Hematopoietic multipotent progenitor cell treated with erythropoietin and hydrocortisone succinate and interleukin-3 and kit ligand, for 15 days (in vitro differentiated cells): ENCODE results near the gene ERBIN.
"Not testable (repeated sequence)": the region's sequence is repeated elsewhere in the genome, so short reads cannot be mapped to it uniquely, and the experiment has no call there.

Source experiments
- DNase-seq: peaks from one replicate; pipeline ENCODE4 v3.0.0-alpha.2; 2015; ENCODE audit warnings: low spot score

The ERBIN gene, protein sequence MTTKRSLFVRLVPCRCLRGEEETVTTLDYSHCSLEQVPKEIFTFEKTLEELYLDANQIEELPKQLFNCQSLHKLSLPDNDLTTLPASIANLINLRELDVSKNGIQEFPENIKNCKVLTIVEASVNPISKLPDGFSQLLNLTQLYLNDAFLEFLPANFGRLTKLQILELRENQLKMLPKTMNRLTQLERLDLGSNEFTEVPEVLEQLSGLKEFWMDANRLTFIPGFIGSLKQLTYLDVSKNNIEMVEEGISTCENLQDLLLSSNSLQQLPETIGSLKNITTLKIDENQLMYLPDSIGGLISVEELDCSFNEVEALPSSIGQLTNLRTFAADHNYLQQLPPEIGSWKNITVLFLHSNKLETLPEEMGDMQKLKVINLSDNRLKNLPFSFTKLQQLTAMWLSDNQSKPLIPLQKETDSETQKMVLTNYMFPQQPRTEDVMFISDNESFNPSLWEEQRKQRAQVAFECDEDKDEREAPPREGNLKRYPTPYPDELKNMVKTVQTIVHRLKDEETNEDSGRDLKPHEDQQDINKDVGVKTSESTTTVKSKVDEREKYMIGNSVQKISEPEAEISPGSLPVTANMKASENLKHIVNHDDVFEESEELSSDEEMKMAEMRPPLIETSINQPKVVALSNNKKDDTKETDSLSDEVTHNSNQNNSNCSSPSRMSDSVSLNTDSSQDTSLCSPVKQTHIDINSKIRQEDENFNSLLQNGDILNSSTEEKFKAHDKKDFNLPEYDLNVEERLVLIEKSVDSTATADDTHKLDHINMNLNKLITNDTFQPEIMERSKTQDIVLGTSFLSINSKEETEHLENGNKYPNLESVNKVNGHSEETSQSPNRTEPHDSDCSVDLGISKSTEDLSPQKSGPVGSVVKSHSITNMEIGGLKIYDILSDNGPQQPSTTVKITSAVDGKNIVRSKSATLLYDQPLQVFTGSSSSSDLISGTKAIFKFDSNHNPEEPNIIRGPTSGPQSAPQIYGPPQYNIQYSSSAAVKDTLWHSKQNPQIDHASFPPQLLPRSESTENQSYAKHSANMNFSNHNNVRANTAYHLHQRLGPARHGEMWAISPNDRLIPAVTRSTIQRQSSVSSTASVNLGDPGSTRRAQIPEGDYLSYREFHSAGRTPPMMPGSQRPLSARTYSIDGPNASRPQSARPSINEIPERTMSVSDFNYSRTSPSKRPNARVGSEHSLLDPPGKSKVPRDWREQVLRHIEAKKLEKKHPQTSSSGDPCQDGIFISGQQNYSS (N-terminal part only)

DNA sequence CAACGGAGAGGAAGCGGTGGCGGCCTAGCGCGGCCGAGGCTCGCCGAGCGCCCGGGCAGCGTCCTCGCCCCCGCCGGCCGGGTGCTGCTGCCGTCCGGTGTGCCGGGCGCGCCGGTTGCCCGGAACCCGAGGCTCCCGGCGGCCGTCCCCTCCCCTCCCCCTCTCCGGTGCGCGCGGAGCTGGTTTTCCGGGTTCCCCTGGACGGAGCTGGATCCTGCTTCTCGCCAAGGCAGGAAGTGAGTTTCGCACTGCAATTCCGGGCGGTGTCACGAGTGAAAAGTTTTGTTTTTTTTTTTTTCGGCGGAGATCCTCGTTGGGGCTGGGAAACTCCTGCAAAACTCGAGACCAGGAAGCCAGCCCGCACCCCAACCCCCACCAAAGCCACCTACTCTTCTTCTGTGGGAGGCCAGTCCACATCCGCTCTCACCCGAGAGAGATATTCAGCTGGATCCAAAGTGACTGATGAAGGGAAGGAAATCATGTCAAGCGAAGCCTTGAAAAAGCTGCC is at the start of gene ERBIN:
Gene ERBIN (plus strand): TSS at position 300 of the 508 bp plus-strand sequence. CDS start 66,144 bp downstream, outside the sequence.
- peak; percentile 56 for DNase-seq

DNA sequence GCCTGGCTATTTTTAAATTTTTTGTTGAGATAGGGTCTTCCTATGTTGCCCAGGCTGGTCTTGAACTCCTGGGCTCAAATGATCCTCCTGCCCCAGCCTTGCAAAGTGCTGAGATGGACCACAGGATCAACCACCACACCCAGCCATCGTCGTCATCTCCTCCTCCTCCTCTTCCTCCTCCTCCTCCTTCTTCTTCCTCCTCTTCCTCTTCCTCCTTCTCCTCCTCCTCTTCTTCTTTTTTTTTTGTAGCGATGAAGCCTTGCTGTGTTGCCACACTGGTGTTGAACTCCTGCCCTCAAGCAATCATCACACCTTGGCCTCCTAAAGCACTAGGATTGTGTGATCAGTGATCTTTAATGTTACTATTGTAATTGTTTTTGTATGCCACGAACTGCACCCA is 49.4 kb upstream of the ERBIN start:
- DNase-seq, result no peak

DNA sequence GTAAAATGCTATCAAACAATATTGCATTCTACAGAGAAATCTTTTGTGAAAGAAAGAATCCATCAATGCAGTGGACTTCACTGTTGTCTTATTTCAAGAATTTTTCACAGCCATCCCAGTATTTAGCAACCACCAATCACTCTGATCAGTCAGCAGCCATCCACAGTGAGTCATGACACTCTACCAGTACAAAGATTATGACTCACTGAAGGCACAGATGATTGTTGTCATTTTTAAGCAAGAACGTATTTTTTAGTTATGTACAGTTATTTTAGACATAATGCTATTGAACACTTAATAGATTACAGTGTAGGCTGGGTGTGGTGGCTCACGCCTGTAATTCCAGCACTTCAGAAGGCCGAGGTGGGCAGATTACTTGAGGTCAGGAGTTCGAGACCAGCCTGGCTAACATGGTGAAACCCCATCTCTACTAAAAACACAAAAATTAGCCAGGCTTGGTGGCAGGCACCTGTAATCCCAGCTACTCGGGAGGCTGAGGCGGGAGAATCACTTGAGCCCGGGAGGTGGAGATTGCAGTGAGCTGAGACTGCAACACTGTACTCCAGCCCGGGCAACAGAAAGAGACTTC is 46.6 kb upstream of the ERBIN start:
- not testable (repeated sequence) for DNase-seq

DNA sequence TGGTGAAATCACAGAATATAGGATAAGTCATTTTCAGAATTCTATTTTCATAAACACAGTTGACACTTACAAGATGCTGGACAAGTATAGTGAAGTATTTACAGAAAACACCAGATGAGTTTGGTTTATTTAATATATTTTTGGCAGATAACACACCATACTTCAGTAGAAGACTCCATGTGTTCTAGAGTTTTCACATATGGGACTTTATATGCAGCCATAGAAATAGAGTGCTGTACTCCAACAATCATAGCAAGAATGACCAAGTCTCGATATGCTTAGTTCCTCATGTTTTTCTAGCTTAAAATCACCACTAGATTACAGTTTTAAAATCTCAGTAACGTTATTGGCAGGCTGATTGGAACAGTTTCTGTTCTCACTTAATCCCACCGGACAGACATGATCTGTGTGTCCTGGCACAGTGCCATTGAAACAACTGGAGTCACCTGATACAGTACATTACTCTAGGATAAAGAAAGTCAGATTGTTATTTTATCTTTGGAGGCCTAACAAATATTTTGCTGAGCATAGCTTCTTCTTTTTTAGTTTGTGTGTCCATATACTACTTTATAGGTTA is 45.8 kb upstream of the ERBIN start:
- DNase-seq, result no peak

DNA sequence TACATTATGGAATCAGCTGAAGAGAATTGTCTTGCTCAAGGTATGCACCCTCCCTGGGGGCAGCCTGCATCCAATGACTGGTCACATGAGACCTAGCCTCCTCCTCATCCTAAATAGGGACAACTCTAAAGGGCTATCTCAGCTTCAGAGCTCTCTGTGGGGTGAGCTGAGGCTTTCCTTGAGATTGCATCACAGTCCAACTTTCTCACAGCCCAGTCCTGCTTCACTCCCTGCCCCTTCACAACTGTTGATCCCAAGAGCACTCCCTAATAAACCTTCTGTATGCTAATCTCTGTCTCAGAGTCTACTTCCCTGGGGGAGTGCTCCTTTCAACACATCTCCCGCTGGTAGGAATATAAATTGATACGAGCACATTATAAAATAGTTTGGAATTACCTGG is 44.1 kb upstream of the ERBIN start:
- DNase-seq, result no peak

DNA sequence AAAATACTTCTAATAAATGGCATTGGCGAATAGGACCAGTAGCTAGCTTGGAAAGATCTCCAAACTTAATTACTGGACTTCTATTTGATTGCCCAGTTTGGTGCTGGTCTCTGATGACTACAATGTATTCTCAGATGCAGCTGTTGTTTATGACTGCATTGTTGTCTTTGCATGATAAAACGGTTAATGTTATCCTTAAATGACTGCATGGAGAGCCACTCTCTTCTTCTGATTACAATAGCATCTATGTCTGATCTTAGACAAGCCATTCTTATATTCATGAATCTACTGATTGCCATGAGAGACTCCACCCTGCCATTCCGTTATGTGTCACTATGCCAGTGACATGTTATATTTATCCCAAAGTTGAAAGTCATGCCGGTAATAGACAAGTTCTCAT is 42.9 kb upstream of the ERBIN start:
- DNase-seq, result no peak

DNA sequence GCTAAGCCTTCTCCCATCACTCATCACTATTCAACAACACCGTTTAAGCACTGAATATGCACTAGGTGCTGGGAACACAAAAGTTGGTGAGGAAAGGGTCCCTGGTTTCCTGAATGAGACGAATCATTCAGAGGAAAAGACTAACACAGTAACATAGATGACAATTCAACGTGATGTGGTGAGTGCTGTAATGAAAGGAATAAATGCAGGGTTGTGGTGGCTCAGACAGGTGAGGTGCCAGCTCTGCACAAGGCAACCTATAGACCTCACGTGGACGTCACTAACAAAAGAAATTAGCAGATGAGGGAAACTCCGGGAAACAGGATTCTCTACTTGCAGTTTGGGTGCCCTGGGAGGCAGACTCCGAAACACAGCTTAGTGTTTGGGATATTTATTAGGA is 40.0 kb upstream of the ERBIN start:
- no peak for DNase-seq

DNA sequence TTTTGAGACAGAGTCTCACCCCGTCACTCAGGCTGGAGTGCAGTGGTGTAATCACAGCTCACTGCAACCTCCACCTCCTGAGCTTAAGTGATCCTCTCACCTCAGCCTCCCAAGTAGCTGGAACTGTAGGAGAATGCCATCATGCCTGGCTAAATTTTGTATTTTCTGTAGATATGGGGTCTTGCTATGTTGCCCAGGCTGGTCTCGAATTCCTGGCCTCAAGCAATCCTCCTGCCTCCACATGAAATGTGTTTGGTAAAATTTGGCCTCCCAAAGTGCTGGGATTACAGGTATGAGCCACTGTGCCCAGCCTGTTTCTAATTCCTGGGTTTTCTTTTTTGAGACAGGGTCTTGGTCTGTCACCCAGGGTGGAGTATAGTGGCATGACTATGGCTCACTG is 34.4 kb upstream of the ERBIN start:
- not testable (repeated sequence) for DNase-seq

DNA sequence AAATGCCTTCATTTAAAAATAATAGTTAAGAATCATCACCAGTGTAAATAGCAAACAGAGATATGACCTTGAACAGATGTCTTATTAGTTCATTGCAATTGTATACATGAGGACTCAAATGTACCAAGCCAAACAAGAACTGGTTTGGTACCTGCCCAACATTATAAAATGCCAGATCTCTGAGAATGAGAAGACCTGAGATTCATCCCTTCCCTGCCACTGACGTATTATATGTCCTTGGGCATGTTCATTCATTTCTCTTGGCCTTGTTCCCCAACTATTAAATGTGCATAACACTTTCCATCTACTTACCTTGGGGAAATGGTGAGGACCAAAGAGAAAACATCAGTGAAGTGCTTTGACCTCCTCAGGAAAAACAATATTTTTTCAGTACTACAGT is 33.6 kb upstream of the ERBIN start:
- DNase-seq, result no peak

DNA sequence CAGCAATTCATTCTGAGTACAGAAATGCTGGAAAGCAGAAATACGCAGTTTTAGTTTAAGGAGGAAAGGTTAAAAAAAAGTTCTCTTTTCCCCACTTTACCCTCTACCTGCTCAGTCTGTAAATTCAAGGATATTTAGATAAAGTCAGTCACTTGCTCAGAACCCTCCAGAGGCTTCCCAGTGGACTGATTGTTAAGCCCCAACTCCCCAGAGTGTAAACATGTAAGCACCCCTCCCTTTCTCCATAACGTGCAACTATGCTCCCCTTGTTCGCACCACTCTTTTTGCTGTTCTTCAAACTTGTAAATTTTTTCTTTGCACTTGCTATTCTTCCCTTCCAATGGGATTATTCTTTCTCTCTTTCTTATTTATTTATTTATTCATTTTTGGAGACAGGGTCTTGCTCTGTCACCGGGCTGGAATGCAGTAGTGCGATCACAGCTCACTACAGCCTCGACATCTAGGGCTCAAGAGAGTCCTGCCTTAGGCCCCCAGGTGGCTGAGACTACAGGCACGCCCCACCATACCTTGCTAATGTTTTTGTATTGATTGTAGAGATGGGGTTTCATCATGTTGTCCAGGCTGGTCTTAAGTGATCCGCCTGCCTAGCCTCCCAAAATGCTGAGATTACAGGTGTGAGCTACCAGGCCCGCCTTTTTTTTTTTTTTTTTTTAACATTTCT is 32.5 kb upstream of the ERBIN start:
- DNase-seq, result no peak

DNA sequence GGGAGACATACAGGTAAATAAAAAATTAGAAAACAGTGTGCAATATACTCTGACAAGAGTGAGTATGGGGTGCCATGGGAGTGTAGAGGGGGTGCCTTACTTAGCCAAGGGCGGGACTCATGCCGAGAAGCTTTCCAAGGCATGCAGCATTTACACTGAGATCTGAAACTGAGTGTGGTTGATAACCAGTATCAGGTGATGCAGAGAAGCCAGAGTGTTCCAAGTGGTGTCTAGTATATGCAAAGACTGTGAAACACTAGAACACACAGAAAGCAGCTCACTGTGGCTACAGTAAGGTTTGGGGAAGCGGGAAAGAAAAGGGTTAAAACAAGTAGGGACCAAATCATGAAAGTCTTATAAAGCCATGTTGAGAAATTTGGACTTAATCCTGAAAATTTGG is 30.5 kb upstream of the ERBIN start:
- DNase-seq, result no peak

DNA sequence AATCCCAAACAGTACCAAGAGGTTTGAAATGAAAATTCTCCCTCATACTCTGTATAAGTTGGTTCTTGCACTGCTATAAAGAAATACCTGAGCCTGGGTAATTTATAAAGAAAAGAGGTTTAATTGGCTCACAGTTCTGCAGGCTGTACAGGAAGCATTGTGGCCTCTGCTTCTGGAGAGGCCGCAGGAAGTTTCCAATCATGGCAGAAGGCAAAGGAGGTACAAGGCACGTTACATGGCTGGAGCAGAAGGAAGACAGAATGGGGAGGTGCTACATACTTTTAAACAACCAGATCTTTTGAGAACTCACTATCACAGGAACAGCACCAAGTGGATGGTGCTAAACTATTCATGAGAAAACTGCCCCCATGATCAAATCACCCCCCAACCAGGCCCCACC is 25.6 kb upstream of the ERBIN start:
- no peak for DNase-seq

DNA sequence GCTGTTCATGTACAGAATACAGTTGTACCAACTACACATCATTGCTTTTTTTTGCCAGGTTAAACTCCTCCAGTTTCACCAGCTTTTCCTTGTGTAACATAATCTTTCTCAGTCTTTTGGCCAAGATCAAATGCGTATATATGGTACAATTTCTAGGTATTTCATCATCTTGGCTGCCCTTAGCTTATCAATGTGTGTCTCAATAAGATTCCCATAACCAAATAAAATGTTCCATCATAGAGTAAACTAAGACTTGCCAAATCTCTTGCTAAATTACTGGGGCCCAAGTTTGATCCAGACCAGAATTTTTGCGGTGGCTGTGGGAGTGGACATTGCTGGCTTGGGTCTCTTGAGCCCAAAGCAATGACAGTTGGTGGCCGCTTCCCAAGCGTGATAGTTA is 24.3 kb upstream of the ERBIN start:
- no peak for DNase-seq

DNA sequence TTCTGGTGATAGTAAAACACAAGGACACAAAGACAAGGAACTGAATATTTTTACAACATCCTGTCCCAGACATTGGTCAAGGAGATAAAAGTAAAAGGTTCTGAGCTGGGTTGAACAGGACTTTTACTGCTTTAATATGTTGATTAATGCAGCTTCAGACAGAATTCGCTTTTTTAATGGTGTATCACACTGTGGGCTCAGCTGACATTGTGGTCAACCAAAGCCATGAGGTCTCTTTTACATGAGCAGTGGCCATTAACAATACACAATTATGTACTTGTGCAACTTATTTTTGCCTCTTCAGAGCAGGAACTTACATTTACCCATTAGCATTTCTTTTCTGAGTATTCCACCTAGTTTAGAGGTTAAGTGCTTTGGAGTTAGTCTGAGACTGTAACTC is 22.8 kb upstream of the ERBIN start:
- DNase-seq, result no peak

DNA sequence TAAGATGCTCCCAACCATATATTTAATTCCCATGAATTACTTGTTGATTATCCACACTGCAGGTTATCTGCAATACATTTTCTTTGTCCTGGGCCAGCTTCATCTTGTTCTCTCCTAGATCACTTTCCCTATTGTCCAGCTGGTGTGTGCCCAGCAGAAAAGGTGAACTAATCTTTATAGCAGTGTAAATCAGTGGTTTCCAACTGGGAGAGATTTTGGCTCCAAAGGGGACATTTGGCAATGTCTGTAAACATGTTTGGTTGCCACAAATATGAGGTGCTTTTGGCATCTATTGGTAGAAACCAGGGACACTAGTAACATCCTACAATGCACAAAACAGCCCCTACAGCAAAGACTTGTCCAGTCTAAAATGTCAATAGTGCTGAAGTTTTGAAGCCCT is 20.1 kb upstream of the ERBIN start:
- DNase-seq, result no peak

DNA sequence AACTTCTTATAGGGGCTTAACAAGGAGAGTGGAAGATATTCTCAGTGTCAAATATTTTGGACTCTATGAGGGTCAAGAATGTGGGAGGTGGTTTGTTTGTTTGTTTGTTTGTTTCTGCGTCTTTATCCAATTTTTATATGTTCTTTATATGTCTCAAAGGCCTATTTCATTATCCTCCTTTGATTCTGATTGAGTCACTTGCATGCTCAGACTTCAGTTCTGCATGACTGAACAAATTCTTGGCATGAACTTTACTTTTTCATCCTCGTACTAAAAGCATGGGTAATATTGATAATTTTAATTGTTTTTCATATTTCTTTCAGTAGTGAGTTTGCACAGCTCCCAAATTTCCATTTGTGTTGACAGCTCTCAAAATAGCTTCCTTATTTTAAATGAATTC is 19.2 kb upstream of the ERBIN start:
- DNase-seq, result no peak

DNA sequence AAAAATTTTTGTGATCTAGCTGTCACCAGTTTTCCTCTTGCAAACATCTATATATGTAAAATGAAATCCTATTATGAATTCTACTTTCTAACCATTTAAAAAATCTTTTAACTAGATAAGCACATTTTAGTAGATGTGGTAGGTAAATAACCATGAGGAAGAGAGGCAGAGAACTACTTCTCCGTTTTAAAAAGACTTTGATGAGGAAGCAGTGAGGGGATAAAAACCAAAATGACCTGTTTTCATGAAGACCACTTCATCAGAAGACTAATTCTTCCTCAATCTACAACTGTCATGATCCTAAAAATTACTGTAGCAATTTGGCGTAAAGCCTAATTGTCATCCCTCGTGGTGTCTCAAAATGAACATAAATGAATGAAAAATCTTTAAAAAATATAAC is 15.7 kb upstream of the ERBIN start:
- no peak for DNase-seq

DNA sequence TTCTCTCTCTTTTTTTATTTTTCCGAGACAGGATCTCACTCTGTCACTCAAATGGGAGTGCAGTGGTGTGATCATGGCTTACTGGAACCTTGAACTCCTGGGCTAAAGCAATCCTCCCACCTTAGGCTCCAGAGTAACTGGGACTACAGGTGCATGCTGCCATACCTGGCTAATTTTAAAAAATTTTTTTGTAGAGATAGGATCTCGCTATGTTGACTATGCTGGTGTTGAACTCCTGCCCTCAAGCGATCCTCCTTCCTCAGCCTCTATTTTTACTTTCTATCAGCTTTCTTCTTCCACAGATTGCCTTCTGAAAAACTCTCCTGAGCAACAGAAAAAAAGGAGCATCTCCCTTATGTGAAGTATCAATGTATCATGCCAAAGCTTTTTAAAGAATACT is 14.1 kb upstream of the ERBIN start:
- DNase-seq, result no peak

DNA sequence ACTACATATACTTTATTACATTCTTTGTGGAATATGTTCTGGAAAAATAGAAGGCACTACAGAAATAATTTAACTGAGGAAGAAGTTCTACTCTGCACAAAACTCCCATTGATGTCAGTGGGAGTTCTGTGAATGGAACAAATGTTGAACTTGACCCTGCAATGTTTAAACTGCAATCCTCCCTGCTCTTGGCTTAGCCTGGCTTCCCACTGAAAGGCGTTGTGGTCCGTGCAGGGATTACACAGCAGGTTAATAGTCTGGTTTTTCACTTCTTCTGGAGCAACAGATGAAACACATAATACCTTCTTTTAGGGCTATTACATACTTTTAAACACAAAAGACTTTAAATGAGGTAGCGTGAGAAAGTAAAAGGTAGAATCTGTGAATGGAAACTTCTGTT is 12.9 kb upstream of the ERBIN start:
- DNase-seq, result no peak

DNA sequence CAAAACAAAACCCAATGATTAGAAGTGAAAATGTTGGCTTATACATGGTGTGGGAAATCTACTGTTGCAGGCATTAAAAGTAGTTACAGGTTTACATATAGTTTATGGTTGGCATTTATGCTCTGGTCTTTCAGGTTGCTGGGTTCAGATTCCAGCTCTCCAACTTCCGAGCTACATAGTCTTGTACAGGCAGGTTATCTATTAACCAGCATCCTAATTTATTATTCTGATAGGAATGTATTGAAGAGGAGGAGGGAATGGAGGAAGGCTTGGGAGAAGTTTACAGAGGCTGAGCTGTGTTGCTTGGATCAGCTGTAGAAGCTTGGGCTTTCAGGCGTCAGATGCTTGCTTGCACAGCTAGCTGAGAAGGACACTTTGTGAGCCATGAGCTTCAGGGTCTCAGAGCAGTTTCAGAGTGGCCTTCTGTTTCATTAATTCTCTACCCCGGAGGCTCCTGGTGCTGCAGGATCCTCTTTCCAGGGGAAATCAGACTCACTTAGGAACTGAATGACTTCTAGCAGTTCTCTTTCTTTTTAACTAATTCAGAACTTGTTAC is 11.7 kb upstream of the ERBIN start:
- no peak for DNase-seq

DNA sequence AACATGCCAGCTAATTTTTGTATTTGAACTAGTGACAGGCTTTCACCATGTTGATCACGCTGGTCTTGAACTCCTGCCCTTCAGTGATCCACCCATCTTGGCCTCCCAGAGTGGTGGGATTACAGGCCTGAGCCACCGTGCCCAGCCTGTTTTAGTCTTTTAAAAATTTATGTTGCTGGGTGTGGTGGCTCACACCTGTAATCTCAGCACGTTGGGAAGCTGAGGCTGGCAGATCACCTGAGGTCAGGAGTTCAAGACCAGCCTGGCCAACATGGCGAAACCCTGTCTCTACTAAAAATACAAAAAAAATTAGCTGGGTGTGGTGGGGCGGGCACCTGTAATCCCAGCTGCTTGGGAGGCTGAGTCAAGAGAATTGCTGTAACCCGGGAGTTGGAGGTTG is 10.7 kb upstream of the ERBIN start:
- not testable (repeated sequence) for DNase-seq
